Keratinocyte (primary cell): ENCODE measurements around the gene GTF2H4. TPM values are rescaled to one million over a fixed set of nuclear protein-coding genes. Genes with fewer than 3 reads are reported as not detected.
"Not testable (repeated sequence)": the region's sequence is repeated elsewhere in the genome, so short reads cannot be mapped to it uniquely, and the experiment has no call there.

Experiments used
- DNase-seq: peaks from one replicate; pipeline ENCODE4 v3.0.0-alpha.2; 2011; ENCODE audit warnings: low read depth, missing footprints, low spot score
- FAIRE-seq: peaks from 2 replicates; lab custom pipeline; 2011; peaks lifted over from hg19 to GRCh38; lab: Jason Lieb, UNC
- H2AFZ ChIP-seq: 2 replicates; pipeline ENCODE4 v1.6.0; 2012; ENCODE audit warnings: low read length, control low read depth, inconsistent platforms; ENCODE audit not compliant: control insufficient read depth
- H3K27ac ChIP-seq: 2 replicates; pipeline ENCODE4 v1.5.1; 2011; ENCODE audit warnings: low read length; ENCODE audit not compliant: control insufficient read depth, insufficient read depth
- H3K27me3 ChIP-seq: 3 replicates; pipeline ENCODE4 v1.6.0; 2011; ENCODE audit warnings: low read length; ENCODE audit not compliant: control insufficient read depth, insufficient read depth; ENCODE audit errors: extremely low read depth
- H3K36me3 ChIP-seq, 2 experiments: 2 replicates in 1 of 2; 3 replicates in 1 of 2; pipeline ENCODE4 v1.5.1; 2011; ENCODE audit warnings: low read length in 2 of 2, mild to moderate bottlenecking in 1 of 2; ENCODE audit not compliant: control insufficient read depth in 2 of 2, insufficient read depth in 2 of 2; ENCODE audit errors: extremely low read depth in 1 of 2
- H3K4me1 ChIP-seq: 3 replicates; pipeline ENCODE4 v1.5.1; 2011; ENCODE audit warnings: low read length; ENCODE audit not compliant: control insufficient read depth, insufficient read depth; ENCODE audit errors: extremely low read depth
- H3K4me2 ChIP-seq: 3 replicates; pipeline ENCODE4 v1.6.0; 2011; ENCODE audit warnings: low read depth, low read length; ENCODE audit not compliant: control insufficient read depth, insufficient read depth; ENCODE audit errors: extremely low read depth
- H3K4me3 ChIP-seq, 3 experiments: fragments of 200-600 bp in 1 of 3; sonication (generic) in 1 of 3; 2 replicates in 2 of 3; 3 replicates in 1 of 3; pipeline ENCODE4 v1.5.1; 2011 to 2016; ENCODE audit warnings: low read length in 3 of 3, mild to moderate bottlenecking in 3 of 3, control low read depth in 2 of 3, inconsistent platforms in 1 of 3, low read depth in 1 of 3, mixed read lengths in 1 of 3, mixed run types in 1 of 3, moderate library complexity in 1 of 3; ENCODE audit not compliant: control insufficient read depth in 2 of 3, insufficient read depth in 2 of 3; ENCODE audit errors: extremely low read depth in 1 of 3
- H3K79me2 ChIP-seq: 2 replicates; pipeline ENCODE4 v1.6.0; 2012; ENCODE audit warnings: low read length; ENCODE audit not compliant: control insufficient read depth, insufficient read depth
- H3K9ac ChIP-seq: 3 replicates; pipeline ENCODE4 v1.6.0; 2011; ENCODE audit warnings: low read length; ENCODE audit not compliant: control insufficient read depth, insufficient read depth; ENCODE audit errors: extremely low read depth
- H3K9me1 ChIP-seq: 3 replicates; pipeline ENCODE4 v1.6.0; 2011; ENCODE audit warnings: low read length; ENCODE audit not compliant: control insufficient read depth, insufficient read depth; ENCODE audit errors: extremely low read depth
- H3K9me3 ChIP-seq: 2 replicates; pipeline ENCODE4 v1.5.1; 2012; ENCODE audit warnings: low read depth, low read length; ENCODE audit not compliant: control insufficient read depth
- H4K20me1 ChIP-seq: 3 replicates; pipeline ENCODE4 v1.6.0; 2011; ENCODE audit warnings: low read length; ENCODE audit not compliant: control insufficient read depth, insufficient read depth; ENCODE audit errors: extremely low read depth
- CTCF ChIP-seq, 3 experiments: IDR thresholded peaks in 1 of 3; conservative IDR thresholded peaks in 1 of 3; optimal IDR thresholded peaks in 1 of 3; 2 replicates in 2 of 3; 3 replicates in 1 of 3; pipeline versions ENCODE3 to v1.5.1; 2011; ENCODE audit warnings: low read length in 3 of 3, mild to moderate bottlenecking in 3 of 3, moderate library complexity in 2 of 3, control low read depth in 1 of 3, inconsistent platforms in 1 of 3; ENCODE audit not compliant: insufficient read depth in 2 of 3; ENCODE audit errors: extremely low read depth in 1 of 3
- EZH2 ChIP-seq: IDR thresholded peaks from one replicate; pipeline ENCODE4 v1.6.1; 2012; ENCODE audit warnings: inconsistent platforms, mild to moderate bottlenecking, low read length, moderate library complexity
- dilution Hi-C: fragments of 300-500 bp; cut with MboI; formaldehyde crosslinking; loops from one replicate; pipeline ENCODE4 v1.7.0; 2020; ENCODE audit warnings: low sequenced_read_pairs; ENCODE audit not compliant: extremely low pct_ligation_motif_present
- polyA plus RNA-seq, 5 experiments: library from polyadenylated mRNA; depleted of rRNA in 3 of 5; stranded (reverse) in 3 of 5; stranded (forward) in 1 of 5; unstranded in 1 of 5; fragments of >200 nt; gene quantifications; 1 replicate in 1 of 5; 2 replicates in 3 of 5; 3 replicates in 1 of 5; pipeline versions ENCODE4 v1.2.1 to v1.2.3, GENCODE V29; 2011 to 2012; ENCODE audit warnings: missing spikeins in 2 of 5, low read depth in 1 of 5, low replicate concordance in 1 of 5

GTF2H4 gene
- polyA plus RNA-seq, 1 donor (not counting 4 experiments of a cell fraction or from before 2014, with no cell fraction given) = 38.7 TPM

- FAIRE-seq (no peak), DNase-seq (no peak)
- Histone ChIP-seq H3K4me1 (peaks cover 9% of the 10 kb centered on the region), H3K27me3 (no peaks in the 10 kb centered on the region), H4K20me1 (no peaks in the 10 kb centered on the region), H3K36me3 (peaks cover 29 to 36% of the 10 kb centered on the region in 2 experiments), H3K9me1 (no peaks in the 10 kb centered on the region), H3K9ac (no peak overlapping the region), H3K4me3 (no peak overlapping the region), H3K9me3 (no peaks in the 10 kb centered on the region), H3K27ac (no peak overlapping the region), H3K79me2 (no peaks in the 10 kb centered on the region), H3K4me2 (no peak overlapping the region), H2AFZ (no peak overlapping the region)
- TF ChIP-seq CTCF (optimal IDR thresholded peaks at IDR 0.05 in 1 of 3, IDR thresholded peaks at IDR 0.05 in 1 of 3, conservative IDR thresholded peaks at IDR 0.05 in 1 of 3; ENCODE audit: extremely low read depth in 1 of 3, insufficient read depth in 2 of 3, low read length in 3 of 3) (no peak), EZH2 (no peak)
- dilution Hi-C loops = no loop called here
Measured at GRCh38 chr6:30901436-30901835, 6.6 kb upstream of the GTF2H4 start.

GRCh38 chr6:30902196-30902595, 5.8 kb upstream of the GTF2H4 start:
- dilution Hi-C loops, H3K27ac ChIP-seq, H3K27me3 ChIP-seq, H3K79me2 ChIP-seq, H3K9me3 ChIP-seq, DNase-seq, H3K9ac ChIP-seq, H3K4me1 ChIP-seq, H4K20me1 ChIP-seq, H3K9me1 ChIP-seq, H2AFZ ChIP-seq, H3K4me3 ChIP-seq: not testable (repeated sequence)
- TF ChIP-seq CTCF (optimal IDR thresholded peaks at IDR 0.05 in 1 of 3, IDR thresholded peaks at IDR 0.05 in 1 of 3, conservative IDR thresholded peaks at IDR 0.05 in 1 of 3; ENCODE audit: extremely low read depth in 1 of 3, insufficient read depth in 2 of 3, low read length in 3 of 3) = peak in 1 of 3 experiments; percentile 14
- FAIRE-seq = peak; percentile 20
- Histone ChIP-seq H3K4me2 (peak overlapping the region; percentile 50), H3K36me3 (peaks cover 29 to 31% of the 10 kb centered on the region in 2 experiments)
